ENCODE measurements around the gene ZNFX1. TPM values are rescaled to one million over a fixed set of nuclear protein-coding genes. Genes with fewer than 3 reads are reported as not detected.
"Not testable (repeated sequence)": the region's sequence is repeated elsewhere in the genome, so short reads cannot be mapped to it uniquely, and the experiment has no call there.

The ZNFX1 gene
- total RNA-seq, 1 donor from 2014 or later: 21.0 TPM

DNA sequence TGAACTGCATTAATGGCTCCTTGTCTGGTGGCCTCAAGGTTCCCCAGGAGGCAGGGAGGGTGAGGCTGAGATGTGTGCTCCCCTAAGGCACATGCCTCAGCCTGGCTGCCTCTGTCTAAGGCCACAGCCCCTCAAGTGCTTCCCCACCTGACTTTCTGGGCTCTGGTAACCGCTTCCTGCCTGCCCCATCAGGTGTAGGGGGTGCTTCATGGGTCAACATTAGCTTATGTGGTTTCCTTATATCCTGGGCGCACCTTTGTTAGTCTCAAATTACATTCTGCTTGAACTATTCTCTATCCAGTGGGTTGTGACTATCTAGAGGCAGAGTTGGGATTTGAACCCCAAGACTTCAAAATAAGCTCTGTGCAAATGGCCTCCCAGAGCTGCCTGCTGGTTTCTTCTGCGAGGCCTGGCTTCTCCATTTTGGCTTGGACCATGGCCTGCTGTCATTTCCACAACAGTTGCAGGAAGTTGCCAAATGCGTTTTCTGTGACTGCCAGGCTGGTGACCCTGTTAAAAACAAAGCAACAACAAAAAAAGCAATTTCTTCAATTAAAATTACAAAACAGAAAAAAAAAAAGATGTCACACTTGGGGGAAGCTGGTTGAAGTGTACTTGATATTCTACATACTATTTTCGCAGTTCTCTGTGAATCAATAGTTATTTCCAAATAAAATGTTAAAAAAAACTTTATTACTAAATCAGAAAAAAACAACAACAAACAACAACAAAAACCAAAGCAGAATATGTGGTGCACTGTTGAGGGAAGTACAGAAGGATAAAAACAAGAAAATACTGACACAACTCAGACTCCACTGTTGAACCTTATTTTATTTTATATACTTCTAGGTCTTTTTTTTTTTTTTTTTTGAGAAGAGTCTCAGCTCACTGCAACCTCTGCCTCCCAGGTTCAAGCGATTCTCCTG, 20.0 kb upstream of the ZNFX1 start:
- intact Hi-C loops (cut with DNase I): no loop called here
- no peak for ATAC-seq
- no peak for DNase-seq (ENCODE audit: missing footprints)

DNA sequence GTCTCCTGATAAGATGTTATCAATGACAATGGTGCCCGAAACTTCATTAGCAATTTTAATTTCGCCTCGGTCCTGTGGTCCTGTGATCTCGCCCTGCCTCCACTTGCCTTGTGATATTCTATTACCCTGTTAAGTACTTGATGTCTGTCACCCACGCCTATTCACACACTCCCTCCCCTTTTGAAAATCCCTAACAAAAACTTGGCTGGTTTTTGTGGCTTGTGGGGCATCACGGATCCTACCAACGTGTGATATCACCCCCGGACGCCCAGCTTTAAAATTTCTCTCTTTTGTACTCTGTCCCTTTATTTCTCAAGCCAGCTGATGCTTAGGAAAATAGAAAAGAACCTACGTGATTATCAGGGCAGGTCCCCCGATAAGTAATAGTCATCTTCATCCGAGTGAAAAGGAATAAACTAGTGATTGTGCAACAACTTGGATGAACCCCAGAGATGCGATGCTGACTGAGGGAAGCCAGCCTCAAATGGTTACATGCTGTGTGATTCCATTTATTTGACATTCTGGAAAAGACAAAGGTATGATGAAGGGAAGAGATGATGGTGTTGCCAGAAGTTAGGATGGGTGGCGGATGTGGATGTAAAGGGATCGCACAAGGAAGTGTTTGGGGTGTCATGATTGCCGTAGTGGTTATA, 16.3 kb upstream of the ZNFX1 start:
- ATAC-seq; DNase-seq (ENCODE audit: missing footprints); intact Hi-C loops (cut with DNase I): not testable (repeated sequence)

DNA sequence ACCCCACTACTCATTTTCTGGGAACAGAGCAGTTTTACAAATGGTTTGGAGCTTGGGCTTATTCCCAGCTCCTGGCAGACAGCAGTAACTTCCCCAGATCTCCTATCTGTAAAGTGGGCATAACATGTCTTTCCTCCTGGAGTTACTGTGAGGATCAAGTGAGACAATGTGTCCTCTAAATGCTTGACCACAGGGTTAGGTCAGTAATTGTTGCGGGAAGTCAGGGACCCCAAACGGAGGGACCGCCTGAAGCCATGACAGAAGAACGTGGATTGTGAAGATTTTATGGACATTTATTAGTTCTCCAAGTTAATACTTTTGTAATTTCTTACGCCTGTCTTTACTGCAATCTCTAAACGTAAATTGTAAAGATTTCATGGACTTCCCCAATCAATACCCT, 15.3 kb upstream of the ZNFX1 start:
- ATAC-seq (no peak), DNase-seq (ENCODE audit: missing footprints) (no peak)
- intact Hi-C loops (cut with DNase I): no loop called here

DNA sequence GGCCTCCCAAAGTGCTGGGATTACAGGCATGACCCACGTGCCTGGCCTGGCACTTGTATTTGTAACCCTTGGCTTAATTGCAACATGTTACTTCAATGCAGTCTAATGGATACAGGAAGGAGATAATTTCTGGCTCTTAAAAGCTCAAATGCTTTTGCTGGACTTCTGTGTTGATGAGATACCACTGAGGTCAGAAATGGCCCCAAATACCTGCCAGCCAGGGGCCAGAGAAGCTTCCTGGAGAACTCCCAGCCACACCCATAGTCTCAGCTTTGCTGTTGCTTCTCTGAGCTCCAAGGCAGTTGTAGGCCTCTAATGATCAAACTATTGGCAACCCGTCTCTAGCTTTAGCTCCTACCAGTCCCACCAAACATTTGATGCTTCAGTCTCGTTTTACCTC, 14.2 kb upstream of the ZNFX1 start:
- ATAC-seq: no peak
- intact Hi-C loops (cut with DNase I): no loop called here

DNA sequence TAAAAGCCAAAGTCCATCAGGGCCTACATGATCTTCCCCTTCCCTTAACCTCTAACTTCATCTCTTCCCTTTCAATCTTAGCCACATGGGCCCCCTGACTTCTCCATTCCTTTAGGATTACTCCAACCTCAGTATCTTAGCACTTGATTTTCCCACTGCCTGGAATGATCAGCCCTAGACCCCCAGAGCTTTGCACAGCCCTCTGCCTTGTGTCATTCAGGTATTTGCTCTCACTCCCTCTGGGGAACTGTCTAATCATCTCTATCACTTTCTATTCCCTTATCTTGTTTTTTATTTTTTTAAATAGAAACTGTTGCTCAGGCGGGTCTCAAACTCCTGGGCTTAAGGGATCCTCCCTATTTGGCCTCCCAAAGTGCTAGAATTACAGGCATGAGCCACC, 13.3 kb upstream of the ZNFX1 start:
- intact Hi-C loops (cut with DNase I): no loop called here
- ATAC-seq (no peak), DNase-seq (ENCODE audit: missing footprints) (no peak)

More for the DNA sequence above, 14.2 kb upstream of the ZNFX1 start:
- DNase-seq (ENCODE audit: missing footprints): no peak

DNA sequence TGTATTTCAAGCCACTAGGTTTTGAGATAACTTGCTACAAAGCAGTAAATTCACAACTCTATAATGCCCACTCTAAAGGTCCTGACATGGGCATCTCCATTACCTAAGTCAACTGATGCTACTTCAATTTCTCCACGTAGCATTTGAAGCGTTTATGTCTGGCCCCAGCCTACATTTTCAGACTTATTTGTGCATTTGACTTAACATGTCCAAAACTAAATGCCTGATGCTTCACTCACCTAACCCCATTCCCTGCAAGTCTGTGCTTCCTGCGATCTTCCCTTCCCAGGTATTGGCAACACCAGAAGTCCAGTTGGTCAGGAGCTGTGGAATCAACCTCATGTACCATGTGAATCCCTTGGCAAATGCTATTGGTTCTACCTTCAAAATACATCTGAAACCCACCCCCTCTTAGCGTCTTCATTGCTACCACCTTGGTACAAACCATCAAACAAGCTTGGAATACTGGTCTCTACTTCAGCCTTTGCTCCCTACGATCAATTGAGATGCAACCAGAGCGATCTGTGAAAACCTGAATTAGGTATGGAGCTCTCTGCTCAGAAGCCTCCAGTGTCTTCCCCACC, 12.8 kb upstream of the ZNFX1 start:
- intact Hi-C loops (cut with DNase I): no loop called here
- no peak for DNase-seq (ENCODE audit: missing footprints)
- no peak for ATAC-seq

DNA sequence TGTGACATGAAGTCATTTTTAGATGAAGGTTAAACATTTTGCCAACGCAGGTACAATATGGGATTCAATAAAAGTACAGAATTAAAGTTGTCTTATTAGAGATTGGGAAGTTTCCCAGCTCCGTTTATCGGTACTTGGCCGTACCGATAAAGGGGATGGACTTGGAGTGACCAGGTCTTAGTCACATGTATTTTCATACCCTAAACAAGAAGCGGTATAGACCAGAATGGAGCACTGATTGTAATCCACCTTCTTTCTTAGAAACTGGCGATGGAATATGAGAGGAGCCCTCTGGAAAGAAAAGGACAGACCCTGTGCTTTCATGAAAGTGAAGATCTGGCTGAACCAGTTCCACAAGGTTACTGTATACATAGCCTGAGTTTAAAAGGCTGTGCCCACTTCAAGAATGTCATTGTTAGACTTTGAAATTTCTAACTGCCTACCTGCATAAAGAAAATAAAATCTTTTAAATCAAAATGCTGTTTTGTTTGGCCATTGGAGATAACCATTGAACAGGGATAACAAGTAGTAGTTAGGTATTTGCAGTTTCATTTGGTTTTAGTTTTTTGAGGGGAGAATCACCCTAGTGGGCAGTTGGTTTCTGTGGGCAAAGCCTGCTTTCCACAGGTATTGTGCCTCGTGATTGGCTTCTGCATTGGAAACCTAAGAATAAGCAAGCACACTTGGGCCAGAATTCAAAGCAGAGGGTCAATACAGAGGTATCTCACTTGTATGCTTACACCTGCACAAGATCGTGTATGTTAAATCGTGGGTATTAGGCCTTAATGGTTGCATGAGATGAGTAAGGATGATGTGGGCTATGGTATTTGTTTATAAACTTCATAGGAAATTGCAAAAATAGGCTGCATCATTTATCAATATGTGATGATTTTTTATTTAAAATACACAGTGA, 11.2 kb upstream of the ZNFX1 start:
- no peak for DNase-seq (ENCODE audit: missing footprints)
- no peak for ATAC-seq

DNA sequence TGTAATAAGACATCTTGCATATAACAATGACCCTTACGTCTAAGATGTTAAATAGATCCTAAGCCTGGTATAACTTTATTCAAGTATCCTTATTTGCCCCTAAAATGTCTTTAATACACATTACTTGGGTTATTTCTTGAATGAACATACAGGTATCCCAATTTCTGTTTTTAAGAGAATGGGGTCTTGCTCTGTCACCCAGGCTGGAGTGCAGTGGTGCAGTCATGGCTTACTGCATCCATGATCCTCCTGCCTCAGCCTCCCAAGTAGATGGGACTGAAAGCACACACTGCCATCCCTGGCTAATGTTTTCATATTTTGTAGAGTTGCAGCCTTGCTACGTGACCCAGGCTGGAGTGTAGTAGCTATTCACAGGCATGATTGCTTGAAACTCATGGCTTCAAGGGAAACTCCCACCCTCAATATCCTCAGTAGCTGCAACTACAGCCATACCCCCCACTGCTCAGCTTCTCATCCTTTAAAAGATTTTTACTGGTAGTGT, 10.4 kb upstream of the ZNFX1 start:
- intact Hi-C loops (cut with DNase I): no loop called here

More for the DNA sequence above, 11.2 kb upstream of the ZNFX1 start:
- intact Hi-C loops (cut with DNase I): no loop called here

DNA sequence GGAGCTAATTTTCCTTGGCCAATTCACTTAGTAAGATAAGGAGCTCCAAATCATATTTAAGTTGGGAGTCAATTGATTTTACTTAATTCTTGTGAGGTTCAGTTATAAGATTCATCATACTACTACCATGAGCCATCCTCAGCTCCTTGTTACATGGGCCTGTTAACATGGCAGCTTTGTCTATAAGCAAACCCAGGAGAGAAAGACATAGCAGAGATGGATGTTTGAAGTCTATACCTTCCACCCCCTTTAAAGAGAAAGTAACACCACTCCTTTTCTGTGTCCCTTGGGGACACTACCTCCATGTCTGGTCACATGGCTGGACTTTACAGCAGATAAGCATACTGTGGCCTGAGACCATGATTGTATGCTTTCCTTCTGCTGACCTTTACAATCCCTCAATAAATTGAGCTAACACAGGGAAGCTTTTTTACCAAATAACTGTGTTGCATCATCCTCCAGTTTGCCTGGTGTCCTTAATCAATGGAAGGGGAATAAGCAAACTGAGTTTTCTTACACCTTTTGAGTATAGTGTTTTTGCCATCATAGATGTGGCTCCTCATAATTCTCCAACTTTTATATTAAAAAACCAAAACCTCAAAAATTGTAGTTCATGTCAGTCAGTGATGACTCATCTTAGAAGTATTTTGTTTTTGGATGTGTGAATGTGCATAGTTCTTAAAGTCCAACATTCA, 9.8 kb upstream of the ZNFX1 start:
- no peak for DNase-seq (ENCODE audit: missing footprints)
- intact Hi-C loops (cut with DNase I): no loop called here
- ATAC-seq: no peak

More for the DNA sequence above, 10.4 kb upstream of the ZNFX1 start:
- DNase-seq (ENCODE audit: missing footprints): no peak
- no peak for ATAC-seq

DNA sequence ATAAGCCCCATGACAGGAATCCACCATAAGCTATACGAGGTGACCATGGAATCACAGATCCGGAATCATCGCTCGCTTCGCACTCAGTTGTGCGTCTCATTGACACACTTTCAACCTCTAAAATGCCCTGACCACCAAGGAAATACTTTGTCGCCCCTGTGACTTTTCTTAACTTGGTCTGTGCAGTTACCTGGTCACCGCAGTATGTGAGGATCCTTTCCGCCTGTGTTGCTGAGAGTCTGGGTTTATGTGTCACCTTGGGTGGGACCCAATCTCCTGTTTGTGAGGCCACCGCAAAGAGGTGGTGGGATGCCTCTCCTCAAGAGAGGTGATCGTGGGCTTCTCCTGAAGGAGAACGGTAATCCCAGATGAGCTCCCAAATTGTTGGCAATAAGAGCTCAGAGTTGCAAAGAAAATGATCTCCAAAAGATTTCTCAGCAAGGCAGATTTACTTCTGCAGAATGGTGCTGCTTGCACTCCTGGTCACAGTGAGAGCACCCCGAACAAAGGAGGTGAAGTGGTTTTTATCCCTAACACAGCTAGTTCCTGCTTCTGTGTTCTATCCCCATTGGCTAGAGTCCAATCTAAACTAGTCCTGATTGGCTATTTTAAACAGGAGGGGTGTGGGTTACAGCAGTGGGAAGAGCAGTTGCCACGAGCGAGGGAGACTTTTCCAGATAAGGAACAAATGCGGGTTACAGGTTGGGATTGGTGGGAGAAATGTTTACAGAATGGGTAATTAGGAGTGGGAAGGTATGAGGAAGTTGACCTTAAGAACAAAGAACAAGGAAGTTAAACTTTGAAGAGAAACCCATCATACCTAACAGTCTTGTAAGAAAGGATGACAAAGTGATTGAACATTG, 9.1 kb upstream of the ZNFX1 start:
- DNase-seq (ENCODE audit: missing footprints): no peak
- intact Hi-C loops (cut with DNase I): no loop called here
- ATAC-seq: no peak

DNA sequence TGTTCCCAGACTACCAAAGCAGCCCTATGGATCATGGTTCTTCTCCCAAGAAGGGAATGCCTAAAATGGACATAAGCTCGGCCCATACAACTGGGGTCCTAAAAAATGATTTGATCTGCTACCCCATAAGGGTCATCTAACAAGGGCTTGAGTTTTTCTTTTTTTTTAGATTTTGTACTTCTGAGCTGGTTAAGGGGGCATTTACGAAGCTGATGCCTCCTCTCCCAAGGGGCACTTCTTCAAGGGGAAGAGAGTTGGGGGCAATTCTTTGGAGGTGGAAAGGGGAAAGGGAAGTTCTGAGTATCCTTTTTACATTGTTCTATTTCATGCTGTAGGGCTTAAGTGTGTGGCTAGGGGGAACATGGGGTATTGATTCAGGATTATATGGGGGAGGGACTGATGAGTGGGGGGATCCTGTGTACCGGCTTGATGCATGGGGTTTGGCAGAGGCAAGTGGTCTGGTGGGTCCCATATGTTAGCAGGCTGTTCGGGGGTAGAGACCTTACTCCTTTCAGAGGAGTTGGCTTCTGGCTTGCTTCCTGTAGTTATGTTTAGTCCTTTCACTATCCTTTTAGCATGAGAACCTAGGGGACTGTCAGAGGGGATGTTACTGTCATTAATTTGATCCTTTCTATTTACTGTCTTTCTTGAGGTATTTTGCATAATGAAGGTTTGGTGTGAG, 8.1 kb upstream of the ZNFX1 start:
- intact Hi-C loops (cut with DNase I): no loop called here
- ATAC-seq: no peak
- no peak for DNase-seq (ENCODE audit: missing footprints)

DNA sequence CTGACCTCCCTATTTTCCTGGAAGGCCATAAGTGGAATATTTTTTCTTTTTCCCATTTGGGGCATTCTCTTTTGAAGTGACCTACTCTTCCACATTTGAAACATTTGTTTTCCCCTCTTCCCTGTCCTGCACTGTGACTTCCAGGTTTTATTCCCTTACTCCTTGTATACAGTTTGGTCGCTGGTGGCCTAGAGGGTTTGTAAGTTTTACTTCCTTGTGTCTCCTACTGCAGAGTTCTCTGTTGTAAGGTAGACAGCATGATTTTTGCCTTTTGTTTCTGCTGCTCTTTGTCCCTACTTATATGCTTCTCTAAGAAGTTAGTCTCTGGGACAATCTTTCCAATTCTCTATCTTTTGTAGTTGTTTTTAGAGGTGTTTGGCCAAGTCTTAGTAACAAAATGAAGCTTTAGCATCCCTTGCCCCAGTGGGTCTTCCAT, 7.4 kb upstream of the ZNFX1 start:
- DNase-seq (ENCODE audit: missing footprints) (no peak), ATAC-seq (no peak)
- intact Hi-C loops (cut with DNase I): no loop called here

DNA sequence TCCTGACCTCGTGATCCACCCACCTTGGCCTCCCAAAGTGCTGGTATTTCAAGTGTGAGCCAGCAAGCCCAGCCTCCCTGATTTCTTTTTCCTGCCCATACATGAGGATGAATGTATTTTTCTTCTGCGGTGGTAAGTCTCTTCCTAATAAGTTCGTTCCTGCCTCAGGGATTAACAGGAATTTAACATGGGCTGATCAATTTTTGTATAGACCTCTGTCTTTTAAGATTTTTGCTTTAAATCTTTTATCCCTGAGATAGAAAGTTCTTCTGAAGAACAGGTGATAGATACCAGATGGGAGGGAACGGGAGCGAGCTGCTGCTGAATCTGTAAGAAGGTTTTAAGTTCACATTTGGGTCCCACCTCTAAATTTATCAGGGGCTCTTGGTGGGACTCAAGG, 7.0 kb upstream of the ZNFX1 start:
- intact Hi-C loops (cut with DNase I): no loop called here
- DNase-seq (ENCODE audit: missing footprints) (no peak), ATAC-seq (no peak)

DNA sequence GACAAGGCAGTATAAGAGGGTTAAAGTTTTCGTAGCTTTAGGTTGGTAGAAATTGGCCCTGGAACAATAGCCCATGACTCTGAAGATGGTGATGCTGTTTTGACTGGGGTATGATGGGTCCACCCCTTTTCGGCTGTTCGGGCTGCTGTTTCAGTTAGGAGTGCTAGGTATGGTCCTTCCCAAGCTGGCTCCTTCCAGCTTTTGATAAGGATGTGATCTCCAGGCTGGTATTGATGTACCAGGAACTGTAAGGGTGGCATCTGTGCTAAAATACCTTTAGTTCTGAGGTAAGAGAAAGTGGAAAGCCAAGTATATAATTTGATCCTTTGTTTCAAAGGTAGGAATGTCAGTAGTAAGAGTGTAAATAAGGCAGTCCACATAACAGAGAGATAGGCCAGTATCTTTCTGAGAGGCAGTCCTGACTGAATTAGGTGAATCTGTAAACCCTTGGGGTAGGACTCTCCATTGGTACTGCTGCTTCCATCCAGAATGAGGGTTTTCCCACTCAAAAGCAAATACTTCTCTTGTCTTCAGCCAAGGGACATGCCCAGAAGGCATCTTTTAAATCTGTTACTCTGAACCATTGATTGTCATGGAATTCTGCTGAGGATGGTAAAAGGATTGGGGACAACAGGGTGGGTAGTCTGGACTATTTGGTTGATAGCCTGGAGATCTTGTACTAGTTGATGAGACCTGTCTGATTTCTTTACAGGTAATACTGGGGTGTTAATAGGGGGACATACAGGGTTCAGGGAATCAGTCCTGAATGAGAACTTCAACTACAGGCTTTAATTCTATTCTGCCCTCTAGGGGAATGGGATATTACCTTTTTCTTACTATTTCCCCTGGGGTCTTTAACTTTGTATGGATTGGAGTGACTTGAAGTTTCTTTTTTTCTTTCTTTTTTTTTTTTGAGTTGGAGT, 6.1 kb upstream of the ZNFX1 start:
- DNase-seq (ENCODE audit: missing footprints): no peak
- ATAC-seq: no peak
- intact Hi-C loops (cut with DNase I): no loop called here

DNA sequence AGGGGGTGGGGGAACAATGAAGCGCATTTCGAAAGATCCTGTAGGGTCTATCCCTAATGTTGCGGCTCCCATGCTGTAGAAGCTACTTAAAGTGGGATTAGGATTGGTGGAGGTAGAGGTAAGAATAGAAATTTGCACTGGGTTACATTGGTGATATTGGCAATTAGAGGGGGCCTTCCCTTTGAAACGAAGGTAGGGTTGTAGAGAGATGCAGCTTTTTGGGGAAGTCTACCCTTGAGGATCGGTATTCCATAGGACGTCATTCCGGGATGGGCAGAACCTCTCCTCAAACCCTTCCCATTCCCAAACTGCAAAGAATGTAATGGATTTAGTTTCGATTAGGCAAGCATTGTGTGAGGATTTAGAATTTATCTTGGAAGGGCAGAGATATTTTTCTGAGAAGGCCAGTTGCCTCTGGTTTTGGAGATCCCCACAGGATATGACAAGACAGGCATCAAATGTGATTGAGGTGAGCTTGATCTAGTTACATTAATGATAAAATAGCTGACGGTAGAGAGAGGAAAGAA, 5.4 kb upstream of the ZNFX1 start:
- ATAC-seq: no peak
- intact Hi-C loops (cut with DNase I): no loop called here
- DNase-seq (ENCODE audit: missing footprints): no peak

Data from Right ventricle myocardium inferior (tissue), 1 donor.